Measurements from ENCODE around the gene PHLPP1. TPM values are rescaled to one million over a fixed set of nuclear protein-coding genes. Genes with fewer than 3 reads are reported as not detected.

Gene PHLPP1
- total RNA-seq, 1 donor from 2014 or later = 14.5 TPM

DNA sequence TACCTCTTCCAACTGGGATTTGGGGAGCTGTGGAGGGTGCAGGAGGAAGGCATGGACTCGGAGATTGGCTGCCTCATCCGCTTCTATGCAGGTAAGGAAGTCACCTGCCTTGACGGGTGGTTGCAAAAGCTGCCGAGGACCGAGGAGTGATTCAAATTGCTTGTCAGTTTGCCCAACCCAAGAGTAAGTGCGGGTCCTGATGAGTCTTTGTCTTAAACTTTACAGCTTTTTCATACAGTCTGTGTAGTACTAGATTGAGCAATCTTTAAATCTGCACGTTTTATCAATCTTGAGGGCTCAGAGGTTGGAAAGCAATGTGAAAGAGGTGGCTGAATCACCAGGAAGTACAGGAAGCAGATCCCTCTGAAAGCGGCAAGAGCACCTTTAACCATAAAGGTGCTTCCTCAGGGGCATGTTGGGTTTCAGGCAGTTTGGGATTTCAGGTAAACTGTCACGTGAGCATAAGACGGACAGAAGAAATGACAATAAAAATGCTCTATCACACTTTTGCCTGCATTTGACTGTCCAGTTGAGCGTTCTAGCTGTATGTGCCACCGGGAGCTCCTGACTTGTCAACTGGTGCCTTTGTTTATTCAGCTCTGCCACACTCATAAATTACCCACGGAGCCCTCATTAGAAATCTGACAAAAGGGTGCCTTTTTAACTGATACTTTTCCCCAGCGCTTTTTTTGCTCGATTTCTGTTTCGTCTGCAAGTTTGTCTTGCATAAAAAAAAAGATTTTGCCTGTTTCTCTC is 2.0 kb downstream of the PHLPP1 start:
- DNase-seq (ENCODE audit: extremely low read depth, low read depth, low spot score) = no peak

DNA sequence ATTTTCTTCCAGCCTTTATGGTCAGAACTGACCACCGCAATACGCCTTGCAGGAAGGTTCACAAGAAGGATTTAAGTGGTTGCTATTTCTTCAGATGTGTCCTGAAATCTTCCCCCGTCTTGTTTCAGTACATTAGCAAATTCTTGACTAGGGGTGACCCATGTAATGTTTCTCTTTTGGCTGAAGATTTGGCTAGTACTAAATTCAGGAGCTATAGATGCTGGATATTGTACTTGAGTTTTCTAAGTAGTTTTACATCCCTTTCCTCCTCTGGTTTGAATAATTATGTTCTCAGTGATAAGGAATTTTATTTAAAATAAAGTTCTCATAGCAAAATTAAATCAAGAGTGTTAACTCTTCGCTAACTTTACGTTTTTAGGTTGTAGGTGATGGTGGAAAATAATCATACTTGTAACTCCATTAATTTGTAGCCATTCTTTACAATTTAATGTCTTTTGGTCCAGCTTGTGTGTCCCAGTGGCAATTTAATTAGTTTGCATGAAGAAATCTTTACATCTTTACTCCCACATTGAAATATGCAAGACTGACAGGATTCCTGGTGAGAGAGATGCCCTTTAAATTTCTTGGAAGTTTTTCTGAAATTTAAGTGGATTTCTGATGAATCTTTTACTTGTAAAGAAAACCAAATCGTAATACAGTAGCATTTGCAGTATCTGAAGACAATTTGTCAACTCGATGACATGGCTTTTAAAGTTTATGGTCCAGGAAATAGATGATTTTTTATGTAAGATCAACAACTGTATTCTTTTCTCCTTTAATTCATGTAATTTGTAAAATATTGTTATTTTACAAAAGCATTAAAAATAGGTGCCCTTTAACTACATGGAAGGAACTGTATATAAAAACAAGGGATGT is 2.8 kb downstream of the PHLPP1 start:
- no peak for DNase-seq (ENCODE audit: extremely low read depth, low read depth, low spot score)

DNA sequence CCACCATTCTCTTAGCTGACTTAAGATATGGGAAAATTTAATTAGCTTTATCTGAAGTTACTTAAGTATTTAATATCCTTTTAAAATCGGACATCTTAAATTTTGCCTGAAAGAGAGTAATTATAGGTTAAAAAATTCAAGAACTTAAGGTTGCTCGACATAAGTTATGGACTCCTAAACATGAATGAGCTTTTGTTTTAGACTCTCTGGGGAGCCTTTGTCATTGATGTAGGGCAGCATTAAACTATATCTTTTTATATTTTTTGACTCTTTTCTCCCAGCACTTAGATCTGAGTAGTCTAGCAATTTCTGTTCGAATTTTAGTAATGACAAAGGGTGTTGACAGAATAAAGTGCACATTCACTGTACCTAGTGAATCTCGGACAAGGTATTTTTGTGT is 4.7 kb downstream of the PHLPP1 start:
- no peak for DNase-seq (ENCODE audit: extremely low read depth, low read depth, low spot score)

DNA sequence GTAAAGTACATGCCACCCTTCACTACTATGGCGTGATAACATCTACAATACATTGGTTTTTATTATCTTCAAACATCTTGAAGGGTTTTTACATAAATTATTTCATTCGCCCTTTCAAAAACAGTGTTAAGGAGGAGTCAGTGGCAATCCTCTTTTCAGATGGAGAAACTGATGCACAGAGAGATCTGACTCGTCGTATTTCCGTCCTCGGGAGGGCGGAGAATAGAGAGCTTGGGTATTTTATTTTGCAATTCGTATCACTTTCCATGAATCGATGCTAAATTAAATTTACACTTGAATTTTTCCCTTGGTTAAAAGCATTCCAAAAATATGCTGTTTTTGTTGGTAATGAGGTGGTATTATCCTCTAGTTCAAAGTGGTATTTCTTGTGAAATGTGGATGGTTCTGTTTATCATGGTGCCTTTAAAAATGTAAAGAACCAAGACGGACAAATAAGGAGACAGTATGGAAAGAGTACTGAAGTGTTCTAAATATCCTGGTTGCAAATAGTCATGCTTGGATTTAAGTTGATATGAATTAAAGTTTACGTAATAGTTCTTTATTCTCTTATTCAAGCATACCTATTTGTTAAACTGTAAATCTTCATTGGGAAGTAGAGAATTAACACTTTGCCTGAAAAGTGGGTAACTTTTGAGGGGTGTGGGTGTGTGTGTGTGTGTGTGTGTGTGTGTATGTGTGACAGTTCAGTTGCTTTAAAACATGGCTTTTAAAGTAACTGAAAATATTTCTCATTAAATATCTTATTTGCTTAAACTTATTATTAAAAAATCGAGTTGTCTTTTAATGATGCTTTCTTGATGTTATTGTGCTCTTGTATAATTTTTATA is 5.6 kb downstream of the PHLPP1 start:
- DNase-seq (ENCODE audit: extremely low read depth, low read depth, low spot score) = no peak

DNA sequence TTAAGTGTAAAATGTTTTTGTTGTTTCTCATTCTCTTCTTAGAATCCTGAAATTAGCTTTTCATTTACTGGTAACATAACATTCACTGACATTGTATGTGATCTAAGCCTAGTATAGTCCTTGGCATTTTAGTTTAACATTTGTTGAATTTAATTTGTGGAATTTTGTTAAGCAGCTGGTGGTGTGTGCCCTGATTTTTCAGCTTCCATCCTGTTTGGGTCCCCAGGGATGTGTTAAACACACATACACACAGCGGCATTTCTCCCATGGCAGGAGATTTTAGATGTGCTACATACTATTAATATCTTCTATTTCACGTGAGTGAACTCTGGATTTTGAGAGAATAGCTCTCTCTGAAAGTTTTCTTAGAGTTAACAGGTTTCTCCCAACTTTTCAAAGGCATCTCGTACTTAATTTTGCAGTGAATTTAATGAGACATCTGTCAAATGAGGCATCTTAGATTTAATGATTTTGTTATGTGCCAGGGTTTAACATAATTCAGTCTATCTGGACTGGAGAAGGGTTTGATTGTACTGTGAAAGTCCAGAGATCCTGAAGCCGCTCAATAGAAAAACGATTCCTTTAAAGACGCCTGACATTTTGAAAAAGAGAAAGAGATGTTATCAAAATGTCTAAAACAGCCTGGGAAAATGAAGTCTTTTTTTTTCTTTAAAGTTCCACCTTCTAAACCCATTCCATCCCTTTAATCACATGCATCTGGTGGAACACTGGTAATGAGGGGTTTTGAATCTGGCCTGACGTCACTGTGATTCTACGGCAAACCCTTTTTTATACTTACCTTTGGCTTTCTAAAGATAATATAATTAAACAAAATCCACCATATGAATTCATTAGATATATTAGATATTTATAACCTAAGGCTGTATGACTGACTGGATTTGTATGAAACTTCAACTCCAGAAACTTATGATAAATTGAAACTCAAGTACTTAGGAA is 6.8 kb downstream of the PHLPP1 start:
- DNase-seq (ENCODE audit: extremely low read depth, low read depth, low spot score) = no peak

DNA sequence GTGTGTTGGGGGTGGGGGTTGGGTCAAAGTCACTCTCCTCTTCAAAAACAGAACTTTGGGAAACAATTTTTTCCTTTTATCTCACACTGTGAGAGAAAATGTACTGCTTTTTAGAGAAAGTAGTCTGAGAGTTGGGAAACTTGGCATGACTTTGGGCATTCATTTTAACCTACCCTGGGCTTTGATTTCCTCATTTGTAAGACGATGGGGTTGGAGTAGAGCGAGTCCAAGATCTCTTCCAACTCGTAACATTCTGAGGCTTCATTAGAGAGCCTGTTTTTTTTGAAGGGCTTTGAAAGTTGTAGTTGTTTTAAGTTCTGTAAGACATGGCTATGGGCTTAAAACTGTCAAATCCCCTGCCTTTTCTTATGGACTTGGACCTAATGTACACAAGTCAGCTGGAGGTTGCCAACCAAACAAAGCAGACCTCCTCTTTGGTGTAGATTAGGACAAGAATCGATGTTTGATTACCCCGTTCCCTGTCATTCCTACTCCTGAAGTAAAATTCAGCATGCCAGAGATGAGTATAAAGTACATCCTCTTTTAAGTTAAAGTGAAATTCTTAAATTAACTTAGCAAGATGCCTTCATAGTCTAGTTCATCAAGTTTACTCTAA is 8.4 kb downstream of the PHLPP1 start:
- DNase-seq (ENCODE audit: extremely low read depth, low read depth, low spot score) = no peak

DNA sequence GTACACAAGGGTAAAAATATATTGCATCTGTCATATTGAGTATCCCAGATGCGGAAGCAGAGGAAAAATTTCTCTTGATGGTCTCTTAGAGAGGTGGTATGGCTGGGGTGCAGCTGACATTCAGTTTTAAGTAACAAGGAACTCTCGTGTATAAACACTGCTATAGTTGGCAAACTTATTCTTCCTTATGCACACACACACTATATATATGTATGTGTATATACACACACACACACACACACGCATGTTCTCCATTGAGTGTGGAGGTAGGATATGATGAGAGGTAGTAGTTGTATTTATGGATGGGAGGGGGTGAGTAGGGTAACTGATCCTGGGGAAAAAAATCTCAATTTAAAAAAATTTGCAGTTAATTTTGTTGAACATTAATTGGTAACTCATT is 10.6 kb downstream of the PHLPP1 start:
- DNase-seq (ENCODE audit: extremely low read depth, low read depth, low spot score) = no peak

DNA sequence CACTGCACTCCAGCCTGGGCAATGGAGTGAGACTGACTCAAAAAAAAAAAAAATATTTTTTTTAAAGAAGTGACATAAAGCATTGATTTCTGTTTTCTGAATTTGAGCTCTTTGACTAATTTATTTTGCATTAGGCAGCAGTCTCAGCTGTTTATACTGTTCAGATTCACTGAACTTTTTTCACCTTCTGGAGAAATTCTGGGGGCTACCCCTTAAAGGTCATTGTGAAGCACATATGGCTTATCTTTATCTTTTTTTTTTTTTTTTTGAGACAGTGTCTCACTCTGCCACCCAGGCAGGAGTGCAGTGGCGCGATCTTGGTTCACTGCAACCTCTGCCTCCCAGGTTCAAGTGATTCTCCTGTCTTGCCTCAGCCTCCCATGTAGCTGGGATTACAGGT is 12.9 kb downstream of the PHLPP1 start:
- DNase-seq (ENCODE audit: extremely low read depth, low read depth, low spot score) = no peak

DNA sequence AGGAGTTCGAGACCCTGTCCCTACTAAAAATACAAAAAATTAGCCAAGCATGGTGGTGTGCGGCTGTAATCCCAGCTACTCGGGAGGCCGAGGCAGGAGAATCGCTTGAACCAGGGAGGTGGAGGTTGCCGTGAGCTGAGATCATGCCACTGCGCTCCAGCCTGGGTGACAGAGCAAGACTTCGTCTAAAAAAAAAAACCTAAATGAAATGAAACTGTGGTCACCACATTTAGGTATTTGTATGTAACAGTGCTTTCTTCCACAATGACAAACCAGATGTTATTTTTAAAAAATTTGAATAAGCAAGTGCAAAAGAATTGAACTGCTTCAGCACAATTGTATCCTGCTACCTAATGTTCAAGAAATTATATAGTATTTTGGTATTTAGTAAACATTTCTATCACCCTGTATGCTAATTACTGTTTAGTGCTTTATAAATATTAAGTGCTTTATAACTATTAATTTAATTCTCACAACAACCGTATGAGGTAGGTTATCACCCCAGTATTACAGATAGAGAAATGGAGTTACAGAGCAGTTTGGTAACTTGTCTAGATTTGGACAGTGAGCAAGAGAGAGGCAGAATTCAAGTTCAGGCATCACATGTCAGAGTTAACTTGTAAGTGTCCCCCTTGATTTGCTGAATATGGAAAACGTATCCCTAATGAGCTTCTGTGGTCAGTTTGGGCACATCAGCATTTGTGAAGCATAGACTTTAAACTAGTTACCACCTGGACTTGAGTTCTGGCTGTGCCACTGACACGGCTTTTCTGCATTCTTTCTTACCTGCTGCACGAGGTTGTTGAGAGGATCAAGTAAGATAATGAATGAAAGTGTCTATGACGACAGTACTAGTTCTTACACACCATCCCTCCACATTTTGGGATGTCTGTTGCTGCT is 14.4 kb downstream of the PHLPP1 start:
- no peak for DNase-seq (ENCODE audit: extremely low read depth, low read depth, low spot score)

DNA sequence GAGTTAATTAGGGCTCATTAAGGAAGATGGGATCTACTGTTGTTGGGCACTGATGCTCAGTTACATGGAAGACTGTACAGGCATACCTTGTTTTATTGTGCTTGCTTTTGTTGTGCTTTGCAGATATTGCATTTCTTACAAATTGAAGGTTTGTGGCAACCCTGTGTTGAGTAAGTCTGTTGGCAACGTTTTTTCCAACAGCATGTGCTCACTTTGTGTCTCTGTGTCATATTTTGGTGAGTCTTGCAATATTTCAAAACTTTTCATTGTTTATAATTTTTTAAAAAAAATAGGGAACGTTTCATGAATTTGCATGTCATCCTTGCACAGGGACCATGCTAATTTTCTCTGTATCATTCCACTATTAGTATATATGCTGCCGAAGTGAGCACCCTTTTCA is 15.6 kb downstream of the PHLPP1 start:
- DNase-seq (ENCODE audit: extremely low read depth, low read depth, low spot score) = no peak

DNA sequence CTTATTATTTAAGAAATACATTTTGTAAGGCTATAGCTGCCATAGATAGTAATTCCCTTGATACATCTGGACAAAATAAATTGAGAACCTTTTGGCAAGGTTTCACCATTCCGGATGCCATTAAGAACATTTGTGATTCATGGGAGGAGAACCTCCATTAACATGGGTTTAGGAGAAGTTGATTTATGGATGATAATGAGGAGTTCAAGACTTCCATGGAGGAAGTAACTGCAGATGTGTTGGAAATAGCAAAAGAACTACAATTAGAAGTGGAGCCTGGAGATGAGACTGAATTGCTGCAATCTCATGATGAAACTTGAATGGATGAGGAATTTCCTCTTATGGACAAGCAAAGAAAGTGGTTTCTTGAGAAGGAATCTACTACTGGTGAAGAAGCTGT is 17.3 kb downstream of the PHLPP1 start:
- DNase-seq (ENCODE audit: extremely low read depth, low read depth, low spot score) = no peak

DNA sequence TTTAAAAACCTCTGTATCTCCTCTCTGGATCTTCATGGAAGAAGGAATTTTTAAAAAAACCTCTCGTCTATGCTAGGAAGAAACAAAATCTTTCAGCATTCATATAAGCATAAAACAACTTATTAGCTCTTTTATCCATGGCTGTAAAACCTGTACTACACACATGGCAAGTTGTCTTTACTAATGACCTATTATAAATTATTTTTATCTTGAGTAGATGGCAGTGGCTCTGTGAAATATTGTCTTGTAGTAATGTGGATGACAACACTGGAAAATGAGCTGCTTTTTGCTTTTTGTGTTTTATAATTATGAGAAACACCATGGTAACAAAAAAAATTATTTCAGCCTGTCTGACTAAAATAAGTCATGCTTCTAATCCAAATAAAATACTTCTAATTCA is 18.9 kb downstream of the PHLPP1 start:
- no peak for DNase-seq (ENCODE audit: extremely low read depth, low read depth, low spot score)

DNA sequence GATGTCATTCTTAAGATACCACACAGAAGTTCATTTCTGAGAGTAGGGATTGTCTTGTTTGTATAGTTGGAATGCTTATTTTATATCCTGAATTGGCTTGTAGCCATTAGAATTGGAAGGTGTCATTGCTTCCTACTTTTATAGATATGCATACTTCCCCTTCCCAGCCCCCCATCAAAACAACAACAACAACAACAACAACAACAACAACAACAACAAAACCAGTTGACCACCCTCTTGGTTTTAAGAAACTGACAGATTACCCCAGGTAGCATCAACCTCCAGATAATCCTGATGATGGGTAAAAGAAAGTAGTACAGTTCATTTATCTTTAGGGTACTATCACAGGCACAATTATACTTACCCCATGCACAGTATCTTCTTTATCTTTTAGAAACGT is 20.0 kb downstream of the PHLPP1 start:
- no peak for DNase-seq (ENCODE audit: extremely low read depth, low read depth, low spot score)

DNA sequence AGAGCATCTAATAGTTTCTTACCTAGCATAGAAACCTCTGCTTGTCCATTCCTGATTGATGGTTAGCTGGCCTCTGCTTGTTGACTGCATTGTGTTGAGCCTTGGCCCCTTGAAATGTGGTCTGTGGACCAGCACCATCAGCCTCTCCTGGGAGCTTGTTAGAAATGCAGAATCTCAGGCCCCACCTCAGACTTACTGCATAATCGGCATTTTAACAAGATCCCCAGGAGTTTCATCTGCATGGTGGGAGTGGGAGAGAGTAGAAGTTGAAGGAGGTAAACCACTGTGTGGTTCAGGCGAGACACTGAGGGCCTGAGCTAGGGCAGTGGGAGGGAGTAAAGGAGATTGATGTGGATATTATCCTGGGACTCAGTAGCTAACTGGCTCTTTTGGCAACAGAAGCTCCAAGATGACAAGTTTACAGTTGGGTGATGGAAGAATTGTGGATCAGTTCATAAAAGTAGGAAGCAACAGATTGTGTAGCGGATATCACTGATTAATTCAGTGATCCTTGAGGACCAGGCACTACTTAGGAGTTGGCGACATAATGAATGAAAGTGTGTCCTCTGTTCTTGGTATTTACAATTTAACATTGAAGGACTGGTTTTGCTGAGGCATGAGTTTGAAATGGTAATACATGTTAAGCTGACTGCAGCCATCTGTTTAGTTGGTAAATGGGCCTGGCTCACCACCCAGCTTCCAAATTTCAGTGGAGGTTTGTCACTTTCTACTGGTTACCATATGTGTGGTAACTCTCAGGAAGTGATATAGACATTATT is 20.9 kb downstream of the PHLPP1 start:
- DNase-seq (ENCODE audit: extremely low read depth, low read depth, low spot score) = no peak

DNA sequence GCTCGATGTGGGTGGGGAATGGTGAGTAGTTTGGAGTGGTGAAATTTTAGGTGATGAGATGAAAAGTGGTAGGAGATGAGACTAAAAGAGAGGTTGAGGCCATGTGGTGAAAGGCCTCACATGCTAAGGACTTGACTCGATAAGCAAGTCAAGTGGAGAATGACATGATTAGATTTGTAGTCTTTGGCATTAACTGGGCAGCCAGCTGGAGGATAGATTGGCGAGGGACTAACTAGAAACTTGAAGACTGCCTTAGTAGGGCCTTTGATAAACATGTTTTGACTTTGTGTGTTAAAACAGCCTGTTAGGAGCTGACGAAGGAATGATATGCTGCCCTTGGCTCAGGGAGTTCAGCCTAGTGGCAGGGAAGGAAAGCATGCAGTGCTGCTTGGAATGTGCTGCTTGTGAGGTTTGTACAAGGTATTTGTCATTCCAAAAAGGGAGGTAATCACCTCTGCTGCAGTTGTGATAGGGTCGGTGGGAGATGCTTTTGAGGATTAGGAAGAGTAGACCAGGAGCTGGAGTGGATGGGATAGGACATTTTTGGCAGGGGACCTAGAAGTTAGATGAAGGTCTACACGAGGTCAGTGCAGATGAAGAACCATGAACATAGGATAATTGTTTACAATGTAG is 22.0 kb downstream of the PHLPP1 start:
- DNase-seq (ENCODE audit: extremely low read depth, low read depth, low spot score) = no peak

DNA sequence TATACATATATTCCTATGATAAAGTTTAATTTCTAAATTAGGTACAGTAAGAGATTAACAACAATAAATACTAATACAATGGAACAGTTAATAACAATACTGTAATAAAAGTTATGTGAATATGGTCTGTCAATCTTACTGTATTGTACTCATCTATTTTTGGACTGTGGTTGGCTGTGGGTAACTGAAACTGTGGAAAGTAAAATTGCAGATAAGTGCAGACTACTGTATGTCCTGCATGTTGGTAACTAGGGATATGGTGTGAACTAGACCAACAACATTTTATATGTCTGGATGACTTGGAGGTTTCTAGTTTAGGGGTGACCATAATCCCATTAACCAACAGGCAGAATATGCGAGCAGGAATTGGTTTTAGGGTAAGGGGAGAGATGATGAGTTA is 23.3 kb downstream of the PHLPP1 start:
- DNase-seq (ENCODE audit: extremely low read depth, low read depth, low spot score) = no peak

DNA sequence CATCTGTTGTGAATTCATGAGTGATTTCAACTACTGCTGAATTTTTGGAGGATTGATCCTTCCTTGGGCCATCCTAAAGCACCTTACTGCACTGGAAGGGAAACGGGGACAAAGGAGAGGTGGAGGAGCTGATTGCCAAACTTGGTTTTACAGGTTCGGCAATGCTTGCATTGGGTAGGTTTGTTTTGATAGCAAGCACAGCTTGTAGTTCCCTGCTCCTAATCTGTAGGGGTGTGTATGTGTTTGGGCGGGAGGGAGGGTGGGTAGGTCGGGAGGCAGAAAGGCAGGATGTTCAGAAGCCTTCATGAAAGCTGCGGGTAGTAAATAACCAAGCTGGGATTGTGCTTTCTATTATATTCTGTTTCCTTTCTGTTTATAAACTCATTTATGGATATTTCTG is 24.6 kb downstream of the PHLPP1 start:
- DNase-seq (ENCODE audit: extremely low read depth, low read depth, low spot score) = no peak
